HG03066 (cell line): ENCODE results near the gene DMXL1.

Experiments used
- ATAC-seq: cut with Tn5 transposase; IDR thresholded peaks from one replicate; pipeline ENCODE4 v1.9.1; 2021; ENCODE audit warnings: low read depth; ENCODE audit not compliant: unreplicated experiment

DMXL1 gene

DNA sequence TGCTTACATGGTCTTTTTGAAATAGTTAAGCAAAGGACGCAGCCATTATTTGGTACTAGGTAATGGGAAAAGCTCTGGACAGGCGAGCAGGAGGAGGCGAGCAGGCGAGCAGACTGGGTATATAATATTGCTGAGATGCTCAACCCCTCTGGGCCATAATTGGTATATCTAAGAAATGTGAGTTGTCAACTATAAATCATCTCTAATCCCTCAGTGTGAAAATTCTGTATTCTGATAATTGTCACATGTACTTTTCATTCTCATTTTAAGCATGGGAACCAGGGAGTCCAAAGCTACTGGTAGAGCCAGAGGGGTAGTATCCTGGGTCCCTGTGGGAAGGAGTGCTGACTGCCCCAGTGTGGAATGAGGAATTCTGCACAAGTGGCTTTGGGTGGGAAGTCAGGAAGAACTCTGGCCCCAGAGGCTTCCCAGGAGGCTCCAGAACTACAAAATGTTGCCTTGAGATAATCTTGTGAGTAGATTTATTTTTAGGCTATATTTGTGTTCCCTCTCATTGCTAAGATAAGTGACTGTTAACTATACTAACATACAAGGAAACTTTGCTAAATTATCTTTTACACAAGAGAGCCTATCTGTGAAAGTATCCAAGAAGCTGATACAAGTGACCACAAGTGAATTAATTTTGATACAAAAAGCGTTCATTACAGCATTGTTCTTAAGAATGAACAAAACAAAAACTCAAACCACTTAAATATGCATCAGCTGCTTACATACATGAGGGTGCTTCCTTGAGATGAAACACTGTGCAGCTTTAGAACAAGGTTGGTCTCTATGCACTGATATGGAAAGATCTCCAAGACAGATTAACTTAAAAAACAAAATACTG lies 214.4 kb downstream of the DMXL1 start:
- ATAC-seq, result no peak

- no peak for ATAC-seq
Measured at GRCh38 chr5:119286511-119287488, 215.9 kb downstream of the DMXL1 start.

GRCh38 chr5:119287547-119288111 lies 216.7 kb downstream of the DMXL1 start:
- ATAC-seq, result peak; percentile 34

GRCh38 chr5:119288379-119289033 lies 217.6 kb downstream of the DMXL1 start:
- no peak for ATAC-seq

- no peak for ATAC-seq
Measured at GRCh38 chr5:119289438-119290044, 218.7 kb downstream of the DMXL1 start.

- ATAC-seq, result peak; percentile 91
Measured at GRCh38 chr5:119290161-119290569, 219.3 kb downstream of the DMXL1 start.

DNA sequence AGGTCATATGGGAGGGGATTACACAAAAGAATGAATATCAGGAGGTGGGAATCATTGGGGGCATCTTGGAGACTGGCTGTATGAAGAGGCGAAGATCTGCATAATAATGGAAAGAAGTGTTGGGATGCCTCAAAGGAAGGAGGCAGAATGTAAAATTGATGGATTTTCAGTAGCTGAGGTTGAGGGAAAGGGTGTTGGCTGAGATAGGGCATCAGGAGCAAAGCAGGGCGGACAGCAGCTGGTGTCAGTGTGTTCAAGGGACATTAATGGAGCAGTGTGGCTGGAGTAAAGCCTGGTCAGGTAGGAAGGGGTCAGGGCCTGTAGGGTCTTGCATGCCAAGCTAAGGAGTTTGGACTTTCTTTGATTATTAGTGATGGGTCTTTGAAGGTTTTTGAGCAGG lies 219.7 kb downstream of the DMXL1 start:
- no peak for ATAC-seq

DNA sequence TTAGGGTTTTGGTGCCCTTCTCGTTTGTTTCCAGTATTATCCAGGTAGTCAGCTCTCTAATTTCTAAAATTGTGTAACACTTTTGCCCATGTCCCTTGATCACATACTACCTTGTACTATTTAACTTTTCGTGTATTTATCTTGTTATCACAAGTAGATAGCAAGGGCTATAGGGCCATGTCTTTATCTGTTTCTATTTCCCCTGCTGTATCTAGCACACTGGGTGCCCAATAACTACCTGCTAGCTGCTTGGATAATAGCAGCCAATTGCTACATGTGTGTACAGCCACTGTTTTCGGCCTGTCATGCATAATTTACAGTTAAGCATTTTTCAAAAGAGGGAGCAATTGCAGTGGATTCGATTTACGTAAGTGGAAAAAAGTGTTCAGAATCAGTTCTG lies 220.2 kb downstream of the DMXL1 start:
- ATAC-seq, result no peak

- no peak for ATAC-seq
Measured at GRCh38 chr5:119291877-119292276, 221.0 kb downstream of the DMXL1 start.

DNA sequence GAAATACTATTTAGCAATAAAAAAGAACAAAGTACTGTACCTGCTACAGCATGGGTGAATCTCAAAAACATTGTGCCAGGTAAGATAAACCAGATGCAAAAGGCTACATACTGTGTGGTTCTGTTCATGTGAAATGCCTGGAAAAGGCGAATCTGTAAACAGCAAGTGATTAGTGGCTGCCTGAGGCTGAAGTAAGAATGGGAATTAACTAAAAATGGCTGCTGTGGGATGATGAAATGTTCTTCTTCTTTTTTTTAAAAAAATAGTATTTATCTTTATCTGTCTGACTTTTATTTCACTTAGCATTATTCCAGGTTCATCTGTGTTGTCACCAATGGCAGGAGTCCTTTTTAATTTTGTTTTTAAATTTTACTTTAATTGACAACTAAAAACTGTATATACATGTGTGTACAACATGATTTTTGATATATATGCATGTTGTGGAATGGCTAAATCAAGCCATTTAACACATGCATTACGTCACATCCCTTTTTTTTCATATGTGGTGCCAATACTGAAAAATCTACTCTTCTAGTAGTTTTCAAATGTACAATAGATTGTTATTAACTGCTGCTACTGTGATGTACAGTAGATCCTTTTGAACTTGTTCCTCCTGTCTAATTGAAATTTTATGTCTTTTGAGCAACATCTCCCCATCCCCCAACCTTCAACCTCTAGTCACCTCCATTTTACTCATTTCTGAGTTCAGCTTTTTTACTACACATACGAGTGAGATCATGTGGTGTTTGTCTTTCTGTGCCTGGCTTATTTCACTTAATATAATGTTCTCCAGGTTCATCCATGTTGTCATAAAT lies 222.0 kb downstream of the DMXL1 start:
- ATAC-seq, result no peak

DNA sequence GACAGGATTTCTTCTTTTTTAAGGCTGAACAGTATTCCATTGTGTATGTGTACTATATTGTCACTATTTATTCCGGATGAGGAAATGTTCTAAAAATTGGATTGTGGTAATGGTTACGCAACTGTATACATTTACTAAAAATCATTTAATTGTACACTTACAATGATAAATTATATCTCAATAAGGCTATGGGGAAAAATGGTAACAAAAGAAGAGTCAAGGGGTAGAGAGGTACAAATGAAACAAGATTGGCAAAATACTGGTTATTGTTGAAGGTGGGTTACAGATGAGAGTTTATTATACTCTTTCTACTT lies 222.6 kb downstream of the DMXL1 start:
- no peak for ATAC-seq
